ENCODE data around the gene CCDC93.
A peak's percentile ranks its signal among the peaks of the same experiment; 100 is the strongest.

CCDC93 gene

DNA sequence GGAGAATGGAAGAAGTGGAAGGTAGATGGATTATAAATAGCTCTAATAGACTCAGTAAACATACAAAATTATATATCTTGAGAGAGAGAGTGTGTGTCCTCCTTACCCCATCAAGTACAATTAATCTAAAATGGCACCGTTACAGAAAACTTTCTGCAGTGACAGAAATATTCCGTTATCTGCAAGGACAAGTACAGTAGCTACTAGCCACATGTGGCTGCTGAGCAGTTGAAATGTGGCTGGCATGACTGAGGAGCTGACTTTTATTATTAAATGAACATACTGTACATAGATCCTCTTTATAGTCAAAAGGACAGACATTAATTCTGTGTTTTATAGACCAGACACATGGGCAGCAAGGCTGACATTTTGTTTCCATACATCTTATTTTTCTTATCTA lies 7.0 kb downstream of the CCDC93 start:
- POLR2A ChIA-PET, result no interaction called here
- Histone ChIP-seq H3K9me3 (ENCODE audit: control insufficient read depth, insufficient read depth, low read depth, low read length) (no peaks in the 10 kb centered on the region), H3K27ac (ENCODE audit: extremely low read depth, low read depth, low read length) (no peak overlapping the region), H3K4me3 (ENCODE audit: low read depth, low read length) (no peak overlapping the region), H3K4me1 (ENCODE audit: control insufficient read depth, insufficient read depth, low read length) (no peaks in the 10 kb centered on the region), H3K36me3 (ENCODE audit: control insufficient read depth in 2 of 2, insufficient read depth in 1 of 2, low read length in 2 of 2) (peaks cover 30 to 61% of the 10 kb centered on the region in 2 experiments)
- TF ChIP-seq OSR2 (tag by site-specific recombination; IDR thresholded peaks at IDR 0.05) (no peak), ZBTB7A (tag by site-specific recombination; IDR thresholded peaks at IDR 0.05; ENCODE audit: low read depth) (no peak), KLF16 (tag by site-specific recombination; IDR thresholded peaks at IDR 0.05) (no peak)
- TF ChIP-seq, protein P1, sequence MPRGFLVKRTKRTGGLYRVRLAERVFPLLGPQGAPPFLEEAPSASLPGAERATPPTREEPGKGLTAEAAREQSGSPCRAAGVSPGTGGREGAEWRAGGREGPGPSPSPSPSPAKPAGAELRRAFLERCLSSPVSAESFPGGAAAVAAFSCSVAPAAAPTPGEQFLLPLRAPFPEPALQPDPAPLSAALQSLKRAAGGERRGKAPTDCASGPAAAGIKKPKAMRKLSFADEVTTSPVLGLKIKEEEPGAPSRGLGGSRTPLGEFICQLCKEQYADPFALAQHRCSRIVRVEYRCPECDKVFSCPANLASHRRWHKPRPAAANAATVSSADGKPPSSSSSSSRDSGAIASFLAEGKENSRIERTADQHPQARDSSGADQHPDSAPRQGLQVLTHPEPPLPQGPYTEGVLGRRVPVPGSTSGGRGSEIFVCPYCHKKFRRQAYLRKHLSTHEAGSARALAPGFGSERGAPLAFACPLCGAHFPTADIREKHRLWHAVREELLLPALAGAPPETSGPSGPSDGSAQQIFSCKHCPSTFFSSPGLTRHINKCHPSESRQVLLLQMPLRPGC (tag by site-specific recombination; IDR thresholded peaks at IDR 0.05), result no peak
- CTCF ChIA-PET, result interaction anchor here (1.0 kb wide), 1 partner anchor 193 kb away, joined by 3 read pairs; no protein-coding TSS in a partner anchor

DNA sequence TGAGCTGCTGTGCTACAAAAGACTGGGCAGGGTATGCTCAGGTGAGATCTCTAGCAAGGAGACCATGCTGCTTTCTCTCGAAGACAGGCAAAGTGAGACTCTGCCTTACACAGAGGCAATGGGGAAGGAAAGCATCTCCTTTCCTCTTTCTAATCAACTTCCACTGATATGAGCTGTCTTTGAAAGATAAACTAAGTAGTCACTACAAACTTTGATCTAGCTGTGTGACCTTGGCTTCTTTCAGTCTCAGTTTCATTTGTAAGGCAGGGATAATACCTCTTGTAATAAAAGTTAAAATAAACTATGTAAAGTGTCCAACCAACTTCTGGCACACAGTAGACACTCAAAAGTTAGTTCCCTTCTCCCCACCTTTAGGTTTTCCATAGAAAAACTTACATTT lies 7.5 kb downstream of the CCDC93 start:
- ChIA-PET POLR2A (no interaction called here), CTCF (interaction anchor here (1.0 to 6.1 kb wide), 2 partner anchors 193 kb away, joined by 3 to 55 read pairs; partner anchors contain the start of gene DDX18)

DNA sequence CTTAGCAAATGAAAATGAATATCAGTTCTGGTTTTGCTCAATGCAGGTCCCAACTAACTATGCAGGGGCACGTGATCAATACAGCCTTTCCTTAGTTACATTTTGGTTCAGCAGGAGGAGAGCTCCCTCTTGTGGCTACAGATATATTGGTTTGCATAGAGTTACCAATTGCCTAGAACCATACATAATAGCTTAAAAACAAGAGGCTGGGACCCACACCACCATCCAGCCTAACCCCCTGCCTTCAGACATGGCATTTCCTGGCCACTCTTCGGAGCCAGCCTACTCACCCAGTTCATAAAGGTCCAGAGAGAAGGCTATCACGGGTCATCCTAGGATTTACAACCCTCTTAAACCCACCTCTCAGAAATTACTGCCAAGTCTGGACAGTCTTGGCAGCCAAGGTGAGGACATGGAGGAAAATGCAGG lies 10.5 kb downstream of the CCDC93 start:
- Histone ChIP-seq H3K9me3 (ENCODE audit: control insufficient read depth, insufficient read depth, low read depth, low read length) (no peaks in the 10 kb centered on the region), H3K4me1 (ENCODE audit: control insufficient read depth, insufficient read depth, low read length) (no peaks in the 10 kb centered on the region), H3K27ac (ENCODE audit: extremely low read depth, low read depth, low read length) (no peak overlapping the region), H3K36me3 (ENCODE audit: control insufficient read depth in 2 of 2, insufficient read depth in 1 of 2, low read length in 2 of 2) (peaks cover 39 to 85% of the 10 kb centered on the region in 2 experiments), H3K4me3 (ENCODE audit: low read depth, low read length) (no peak overlapping the region)
- POLR2A ChIA-PET, result interaction anchor here (0.9 to 1.1 kb wide), 4 partner anchors 11 to 189 kb away, joined by 3 to 7 read pairs (median 3); partner anchors contain the start of genes CCDC93 and DDX18
- CTCF ChIA-PET, result interaction anchor here (0.5 to 6.1 kb wide), 43 partner anchors 9 to 1304 kb away, joined by 3 to 68 read pairs (median 5); partner anchors contain the start of gene DDX18
- TF ChIP-seq, protein P2, sequence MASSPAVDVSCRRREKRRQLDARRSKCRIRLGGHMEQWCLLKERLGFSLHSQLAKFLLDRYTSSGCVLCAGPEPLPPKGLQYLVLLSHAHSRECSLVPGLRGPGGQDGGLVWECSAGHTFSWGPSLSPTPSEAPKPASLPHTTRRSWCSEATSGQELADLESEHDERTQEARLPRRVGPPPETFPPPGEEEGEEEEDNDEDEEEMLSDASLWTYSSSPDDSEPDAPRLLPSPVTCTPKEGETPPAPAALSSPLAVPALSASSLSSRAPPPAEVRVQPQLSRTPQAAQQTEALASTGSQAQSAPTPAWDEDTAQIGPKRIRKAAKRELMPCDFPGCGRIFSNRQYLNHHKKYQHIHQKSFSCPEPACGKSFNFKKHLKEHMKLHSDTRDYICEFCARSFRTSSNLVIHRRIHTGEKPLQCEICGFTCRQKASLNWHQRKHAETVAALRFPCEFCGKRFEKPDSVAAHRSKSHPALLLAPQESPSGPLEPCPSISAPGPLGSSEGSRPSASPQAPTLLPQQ (tag by site-specific recombination; IDR thresholded peaks at IDR 0.05), result 0 out of 2 replicates have a peak, but pooled peaks have one; percentile 49
- peak; percentile 38; the same call in 1 of the 2 replicates for TF ChIP-seq ZFP69B (tag by site-specific recombination; IDR thresholded peaks at IDR 0.05)
- no peak for TF ChIP-seq ZNF221 (tag by site-specific recombination; IDR thresholded peaks at IDR 0.05; ENCODE audit: borderline replicate concordance)
- TF ChIP-seq ZNF654 (tag by site-specific recombination; IDR thresholded peaks at IDR 0.05; ENCODE audit: low read depth), result peak; percentile 68
- no peak for TF ChIP-seq ZNF521 (tag by site-specific recombination; IDR thresholded peaks at IDR 0.05)
- no peak for TF ChIP-seq ZNF664 (tag by site-specific recombination; IDR thresholded peaks at IDR 0.05)
- TF ChIP-seq ZNF777 (tag by site-specific recombination; IDR thresholded peaks at IDR 0.05; ENCODE audit: borderline replicate concordance), result no peak
- TF ChIP-seq ZNF660 (tag by site-specific recombination; IDR thresholded peaks at IDR 0.05), result peak; percentile 36; the same call in 1 of the 2 replicates
- TF ChIP-seq, protein P3, sequence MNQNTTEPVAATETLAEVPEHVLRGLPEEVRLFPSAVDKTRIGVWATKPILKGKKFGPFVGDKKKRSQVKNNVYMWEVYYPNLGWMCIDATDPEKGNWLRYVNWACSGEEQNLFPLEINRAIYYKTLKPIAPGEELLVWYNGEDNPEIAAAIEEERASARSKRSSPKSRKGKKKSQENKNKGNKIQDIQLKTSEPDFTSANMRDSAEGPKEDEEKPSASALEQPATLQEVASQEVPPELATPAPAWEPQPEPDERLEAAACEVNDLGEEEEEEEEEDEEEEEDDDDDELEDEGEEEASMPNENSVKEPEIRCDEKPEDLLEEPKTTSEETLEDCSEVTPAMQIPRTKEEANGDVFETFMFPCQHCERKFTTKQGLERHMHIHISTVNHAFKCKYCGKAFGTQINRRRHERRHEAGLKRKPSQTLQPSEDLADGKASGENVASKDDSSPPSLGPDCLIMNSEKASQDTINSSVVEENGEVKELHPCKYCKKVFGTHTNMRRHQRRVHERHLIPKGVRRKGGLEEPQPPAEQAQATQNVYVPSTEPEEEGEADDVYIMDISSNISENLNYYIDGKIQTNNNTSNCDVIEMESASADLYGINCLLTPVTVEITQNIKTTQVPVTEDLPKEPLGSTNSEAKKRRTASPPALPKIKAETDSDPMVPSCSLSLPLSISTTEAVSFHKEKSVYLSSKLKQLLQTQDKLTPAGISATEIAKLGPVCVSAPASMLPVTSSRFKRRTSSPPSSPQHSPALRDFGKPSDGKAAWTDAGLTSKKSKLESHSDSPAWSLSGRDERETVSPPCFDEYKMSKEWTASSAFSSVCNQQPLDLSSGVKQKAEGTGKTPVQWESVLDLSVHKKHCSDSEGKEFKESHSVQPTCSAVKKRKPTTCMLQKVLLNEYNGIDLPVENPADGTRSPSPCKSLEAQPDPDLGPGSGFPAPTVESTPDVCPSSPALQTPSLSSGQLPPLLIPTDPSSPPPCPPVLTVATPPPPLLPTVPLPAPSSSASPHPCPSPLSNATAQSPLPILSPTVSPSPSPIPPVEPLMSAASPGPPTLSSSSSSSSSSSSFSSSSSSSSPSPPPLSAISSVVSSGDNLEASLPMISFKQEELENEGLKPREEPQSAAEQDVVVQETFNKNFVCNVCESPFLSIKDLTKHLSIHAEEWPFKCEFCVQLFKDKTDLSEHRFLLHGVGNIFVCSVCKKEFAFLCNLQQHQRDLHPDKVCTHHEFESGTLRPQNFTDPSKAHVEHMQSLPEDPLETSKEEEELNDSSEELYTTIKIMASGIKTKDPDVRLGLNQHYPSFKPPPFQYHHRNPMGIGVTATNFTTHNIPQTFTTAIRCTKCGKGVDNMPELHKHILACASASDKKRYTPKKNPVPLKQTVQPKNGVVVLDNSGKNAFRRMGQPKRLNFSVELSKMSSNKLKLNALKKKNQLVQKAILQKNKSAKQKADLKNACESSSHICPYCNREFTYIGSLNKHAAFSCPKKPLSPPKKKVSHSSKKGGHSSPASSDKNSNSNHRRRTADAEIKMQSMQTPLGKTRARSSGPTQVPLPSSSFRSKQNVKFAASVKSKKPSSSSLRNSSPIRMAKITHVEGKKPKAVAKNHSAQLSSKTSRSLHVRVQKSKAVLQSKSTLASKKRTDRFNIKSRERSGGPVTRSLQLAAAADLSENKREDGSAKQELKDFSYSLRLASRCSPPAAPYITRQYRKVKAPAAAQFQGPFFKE (tag by site-specific recombination; IDR thresholded peaks at IDR 0.05; ENCODE audit: borderline replicate concordance), result no peak
- TF ChIP-seq, protein P4, sequence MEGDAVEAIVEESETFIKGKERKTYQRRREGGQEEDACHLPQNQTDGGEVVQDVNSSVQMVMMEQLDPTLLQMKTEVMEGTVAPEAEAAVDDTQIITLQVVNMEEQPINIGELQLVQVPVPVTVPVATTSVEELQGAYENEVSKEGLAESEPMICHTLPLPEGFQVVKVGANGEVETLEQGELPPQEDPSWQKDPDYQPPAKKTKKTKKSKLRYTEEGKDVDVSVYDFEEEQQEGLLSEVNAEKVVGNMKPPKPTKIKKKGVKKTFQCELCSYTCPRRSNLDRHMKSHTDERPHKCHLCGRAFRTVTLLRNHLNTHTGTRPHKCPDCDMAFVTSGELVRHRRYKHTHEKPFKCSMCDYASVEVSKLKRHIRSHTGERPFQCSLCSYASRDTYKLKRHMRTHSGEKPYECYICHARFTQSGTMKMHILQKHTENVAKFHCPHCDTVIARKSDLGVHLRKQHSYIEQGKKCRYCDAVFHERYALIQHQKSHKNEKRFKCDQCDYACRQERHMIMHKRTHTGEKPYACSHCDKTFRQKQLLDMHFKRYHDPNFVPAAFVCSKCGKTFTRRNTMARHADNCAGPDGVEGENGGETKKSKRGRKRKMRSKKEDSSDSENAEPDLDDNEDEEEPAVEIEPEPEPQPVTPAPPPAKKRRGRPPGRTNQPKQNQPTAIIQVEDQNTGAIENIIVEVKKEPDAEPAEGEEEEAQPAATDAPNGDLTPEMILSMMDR (tag by site-specific recombination; IDR thresholded peaks at IDR 0.05), result peak; percentile 78

More for the DNA sequence above, 7.5 kb downstream of the CCDC93 start:
- no peak overlapping the region for H3K4me3 ChIP-seq (ENCODE audit: low read depth, low read length)
- H3K4me1 ChIP-seq (ENCODE audit: control insufficient read depth, insufficient read depth, low read length), result no peaks in the 10 kb centered on the region
- H3K36me3 ChIP-seq (ENCODE audit: control insufficient read depth in 2 of 2, insufficient read depth in 1 of 2, low read length in 2 of 2), result peaks cover 30 to 67% of the 10 kb centered on the region in 2 experiments
- H3K9me3 ChIP-seq (ENCODE audit: control insufficient read depth, insufficient read depth, low read depth, low read length), result no peaks in the 10 kb centered on the region
- no peak overlapping the region for H3K27ac ChIP-seq (ENCODE audit: extremely low read depth, low read depth, low read length)
- TF ChIP-seq ZNF791 (tag by site-specific recombination; IDR thresholded peaks at IDR 0.05), result no peak
